GM12878 (cell line): ENCODE measurements around the gene SETBP1. TPM values are rescaled to one million over a fixed set of nuclear protein-coding genes. Genes with fewer than 3 reads are reported as not detected.

ENCODE experiments used
- ATAC-seq: fragments of 200-7000 bp; cut with Tn5 transposase; 3 replicates; pipeline ENCODE4 v1.9.1; 2020; ENCODE audit warnings: mild to moderate bottlenecking, moderate library complexity
- BruUV-seq: library from RNA; stranded (reverse); fragments of 400-500 nt; replicated peaks from 2 replicates; lab custom pipeline; 2021; lab: Mats Ljungman, UMichigan
- CTCF ChIA-PET: fragments of 300-600 bp; sonication (Branson Sonifier 250); formaldehyde crosslinking; extraction: SDS; loops from one replicate; lab custom pipeline; 2021; ENCODE audit warnings: inconsistent platforms; lab: Yijun Ruan, JAX
- POLR2A ChIA-PET: fragments of 350-600 bp; formaldehyde crosslinking; extraction: SDS; loops from one replicate; lab custom pipeline; 2021; ENCODE audit warnings: inconsistent platforms; lab: Charles Lee
- RAD21 ChIA-PET: fragments of 300-600 bp; sonication (Branson Sonifier 250); formaldehyde crosslinking; loops from one replicate; lab custom pipeline; 2023; ENCODE audit warnings: antibody characterized with exemption; ENCODE audit not compliant: unreplicated experiment; lab: Charles Lee
- SMC1A ChIA-PET: fragments of 300-600 bp; sonication (Branson Sonifier 250); formaldehyde crosslinking; loops from one replicate; lab custom pipeline; 2023; ENCODE audit not compliant: unreplicated experiment, uncharacterized antibody; lab: Charles Lee
- DNase-seq: peaks from one replicate; pipeline ENCODE4 v3.0.0-alpha.2; 2011; ENCODE audit warnings: low read depth, low spot score
- FAIRE-seq: peaks from 3 replicates; lab custom pipeline; 2011; peaks lifted over from hg19 to GRCh38; lab: Jason Lieb, UNC
- H2AFZ ChIP-seq: 2 replicates; pipeline ENCODE4 v1.6.0; 2011; ENCODE audit warnings: low read depth, low read length, control low read depth; ENCODE audit not compliant: control insufficient read depth
- H3K27ac ChIP-seq: 2 replicates; pipeline ENCODE4 v1.5.1; 2011; ENCODE audit warnings: control low read depth; ENCODE audit not compliant: control insufficient read depth, insufficient read depth
- H3K27me3 ChIP-seq, 2 experiments: replicated peaks in 1 of 2; 2 replicates each; pipeline versions ENCODE4 v1.6.0 to v1.6.1; 2011; ENCODE audit warnings: low read length in 1 of 2; ENCODE audit not compliant: control insufficient read depth in 2 of 2, insufficient read depth in 2 of 2
- H3K36me3 ChIP-seq, 2 experiments: 2 replicates each; pipeline ENCODE4 v1.5.1; 2011; ENCODE audit warnings: low read length in 1 of 2; ENCODE audit not compliant: control insufficient read depth in 2 of 2, insufficient read depth in 2 of 2
- H3K4me1 ChIP-seq: 2 replicates; pipeline ENCODE4 v1.6.1; 2011; ENCODE audit warnings: mild to moderate bottlenecking, low read length, moderate library complexity, mixed read lengths; ENCODE audit not compliant: control insufficient read depth, insufficient read depth
- H3K4me2 ChIP-seq: 2 replicates; pipeline ENCODE4 v1.6.0; 2011; ENCODE audit warnings: control low read depth; ENCODE audit not compliant: control insufficient read depth, insufficient read depth
- H3K4me3 ChIP-seq: fragments of 200-600 bp; sonication (generic); 2 replicates; pipeline ENCODE4 v1.5.1; 2016
- H3K79me2 ChIP-seq: 2 replicates; pipeline ENCODE4 v1.6.0; 2011; ENCODE audit warnings: low read length; ENCODE audit not compliant: control insufficient read depth, insufficient read depth
- H3K9ac ChIP-seq: 2 replicates; pipeline ENCODE4 v1.8.0; 2011; ENCODE audit warnings: low read length, control low read depth, mixed read lengths; ENCODE audit not compliant: control insufficient read depth, insufficient read depth
- H3K9me3 ChIP-seq: replicated peaks from 3 replicates; pipeline ENCODE4 v1.5.1; 2011; ENCODE audit warnings: mild to moderate bottlenecking, low read length; ENCODE audit not compliant: control insufficient read depth, insufficient read depth
- H4K20me1 ChIP-seq: 2 replicates; pipeline ENCODE4 v1.6.0; 2011; ENCODE audit not compliant: control insufficient read depth, insufficient read depth
- ATF7 ChIP-seq: fragments of 450-650 bp; IDR thresholded peaks from 2 replicates; pipeline ENCODE4 v1.6.1; 2016; ENCODE audit warnings: low read depth, mild to moderate bottlenecking
- BHLHE40 ChIP-seq, 2 experiments: fragments of 450-650 bp in 1 of 2; IDR thresholded peaks; 2 replicates each; pipeline ENCODE4 v1.6.1; 2011 to 2017; ENCODE audit warnings: low read depth in 2 of 2, borderline replicate concordance in 1 of 2, improper control_type of control experiment in 1 of 2, low read length in 1 of 2, mild to moderate bottlenecking in 1 of 2
- JUNB ChIP-seq: IDR thresholded peaks from 2 replicates; pipeline ENCODE4 v1.6.1; 2016; ENCODE audit warnings: antibody characterized with exemption, mild to moderate bottlenecking
- JUND ChIP-seq: IDR thresholded peaks from 2 replicates; pipeline ENCODE4 v1.6.1; 2012; ENCODE audit warnings: low read depth, mild to moderate bottlenecking, low read length, improper control_type of control experiment, moderate library complexity
- YBX1 ChIP-seq: fragments of 450-650 bp; IDR thresholded peaks from 2 replicates; pipeline ENCODE4 v1.6.1; 2016; ENCODE audit warnings: antibody characterized with exemption
- WGBS: methylation state at CpG from one replicate; pipeline ENCODE4 v1.1.6; 2016; ENCODE audit warnings: low lambda C conversion rate; ENCODE audit not compliant: insufficient replicate concordance, insufficient coverage; ENCODE audit errors: missing lambda C conversion rate; 5-methylcytosine and 5-hydroxymethylcytosine counted together
- in situ Hi-C: fragments of 300-500 bp; cut with MboI; formaldehyde crosslinking; loops from 9 replicates; pipeline ENCODE4 v1.14.3; 2018; ENCODE audit warnings: mixed read lengths
- intact Hi-C: fragments of 100-400 bp; cut with micrococcal nuclease; formaldehyde crosslinking; loops from one replicate; pipeline ENCODE4 v1.14.2; 2022; ENCODE audit not compliant: unreplicated experiment
- polyA plus RNA-seq, 11 experiments: library from polyadenylated mRNA; depleted of rRNA in 4 of 11; unstranded in 6 of 11; stranded (reverse) in 5 of 11; fragments of >200 nt; fragmentation: Nextera tagmentation in 4 of 11; fragmentation: Illumina TruSeq in 1 of 11; extraction: Ambion mirVana in 4 of 11; extraction: Trizol in 1 of 11; gene quantifications; 1 replicate in 1 of 11; 2 replicates in 10 of 11; pipeline versions ENCODE4 v1.2.1 to v1.2.3, GENCODE V29; 2011 to 2016; ENCODE audit warnings: inconsistent platforms in 2 of 11, missing spikeins in 2 of 11, low read depth in 1 of 11
- total RNA-seq, 4 experiments: library from RNA; depleted of rRNA in 3 of 4; stranded (reverse); fragments of >200 nt in 3 of 4; fragmentation: Illumina TruSeq in 1 of 4; extraction: Trizol in 1 of 4; gene quantifications; 2 replicates each; pipeline versions ENCODE4 v1.2.1 to v1.2.3, GENCODE V29; 2013 to 2021
- TF ChIP-seq, protein P1 (sequence below): fragments of 450-650 bp; conservative IDR thresholded peaks from 2 replicates; pipeline ENCODE4 v1.6.1; 2017; ENCODE audit warnings: mild to moderate bottlenecking, moderate library complexity

SETBP1 gene
- total and polyA plus RNA-seq, 10 of the 15 experiments (the other 5 are each of a cell fraction or from before 2014, with no cell fraction given): 0.99 to 29.7 (median 8.3) TPM

DNA sequence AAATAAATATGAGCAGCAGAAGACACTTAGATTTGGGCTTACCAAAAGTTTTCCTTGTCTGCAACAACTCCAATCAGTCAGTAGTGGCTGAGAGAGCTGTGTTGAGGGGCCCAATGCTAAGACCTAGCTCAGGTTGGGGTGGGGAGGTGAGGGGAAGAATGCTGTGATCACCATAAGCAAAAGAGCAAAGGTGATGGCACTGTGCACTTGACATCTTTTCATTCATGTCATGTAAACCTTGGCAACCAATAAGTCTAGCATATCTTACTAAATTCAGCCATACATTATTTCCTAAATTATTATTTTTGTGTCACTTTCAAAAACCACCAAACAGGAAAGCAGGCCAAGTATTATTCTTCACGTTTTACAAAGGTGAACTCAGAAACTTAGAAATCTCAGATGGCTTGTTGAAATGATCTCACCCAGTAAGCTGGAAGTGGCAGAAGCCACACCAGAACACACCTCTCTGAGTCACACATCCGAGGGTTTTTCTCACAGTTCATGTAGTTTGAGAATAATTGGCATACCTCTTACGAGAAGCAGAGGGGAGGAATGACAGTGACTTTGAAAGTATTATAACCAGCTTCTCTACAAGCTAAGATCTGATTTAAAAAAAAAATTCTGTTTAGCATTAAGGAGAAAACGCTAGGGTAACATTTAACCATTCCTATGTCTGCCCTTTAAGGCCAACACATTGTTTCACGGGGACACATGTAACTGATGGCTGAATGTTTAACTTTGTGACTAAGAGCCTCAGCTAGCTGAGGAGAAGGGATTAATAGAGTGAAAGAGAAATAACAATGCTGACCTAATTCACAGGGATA is 43.3 kb upstream of the SETBP1 start:
- DNase-seq: no peak
- POLR2A ChIA-PET: interaction anchor here (0.8 kb wide), 1 partner anchor 9 kb away, joined by 5 read pairs; no protein-coding TSS in a partner anchor

More for the DNA sequence above, 43.3 kb upstream of the SETBP1 start:
- Histone ChIP-seq H3K4me1 (peaks cover 5% of the 10 kb centered on the region), H3K4me3 (no peak overlapping the region), H4K20me1 (no peaks in the 10 kb centered on the region), H3K79me2 (no peaks in the 10 kb centered on the region), H3K9me3 (no peaks in the 10 kb centered on the region), H3K4me2 (no peak overlapping the region), H2AFZ (no peak overlapping the region), H3K36me3 (no peaks in the 10 kb centered on the region), H3K27me3 (no peaks in the 10 kb centered on the region; a peak in 1 of 4 replicates), H3K27ac (no peak overlapping the region), H3K9ac (no peak overlapping the region)
- WGBS: 14% methylated on average over 5 of the region's 5 CpGs
- peak; percentile 89 for ATAC-seq
- no TSS peak for BruUV-seq
- ChIA-PET CTCF (interaction anchor here (2.1 kb wide), 1 partner anchor 8 kb away, joined by 6 read pairs; no protein-coding TSS in a partner anchor), RAD21 (interaction anchor here (0.7 to 1.3 kb wide), 3 partner anchors 8 to 47 kb away, joined by 3 to 7 read pairs (median 5); no protein-coding TSS in a partner anchor), SMC1A (interaction anchor here (0.8 to 1.2 kb wide), 3 partner anchors 9 to 183 kb away, joined by 3 to 9 read pairs (median 3); no protein-coding TSS in a partner anchor)
- TF ChIP-seq ATF7 (peak; percentile 65; the same call in 1 of the 2 replicates), JUND (no peak), YBX1 (no peak), JUNB (peak; percentile 22; the same call in 1 of the 2 replicates), BHLHE40 (IDR thresholded peaks at IDR 0.05; ENCODE audit: borderline replicate concordance in 1 of 2, low read depth in 2 of 2, low read length in 1 of 2) (peak in 1 of 2 experiments; percentile 19; a peak in 1 of 4 replicates)
- TF ChIP-seq, protein P1, sequence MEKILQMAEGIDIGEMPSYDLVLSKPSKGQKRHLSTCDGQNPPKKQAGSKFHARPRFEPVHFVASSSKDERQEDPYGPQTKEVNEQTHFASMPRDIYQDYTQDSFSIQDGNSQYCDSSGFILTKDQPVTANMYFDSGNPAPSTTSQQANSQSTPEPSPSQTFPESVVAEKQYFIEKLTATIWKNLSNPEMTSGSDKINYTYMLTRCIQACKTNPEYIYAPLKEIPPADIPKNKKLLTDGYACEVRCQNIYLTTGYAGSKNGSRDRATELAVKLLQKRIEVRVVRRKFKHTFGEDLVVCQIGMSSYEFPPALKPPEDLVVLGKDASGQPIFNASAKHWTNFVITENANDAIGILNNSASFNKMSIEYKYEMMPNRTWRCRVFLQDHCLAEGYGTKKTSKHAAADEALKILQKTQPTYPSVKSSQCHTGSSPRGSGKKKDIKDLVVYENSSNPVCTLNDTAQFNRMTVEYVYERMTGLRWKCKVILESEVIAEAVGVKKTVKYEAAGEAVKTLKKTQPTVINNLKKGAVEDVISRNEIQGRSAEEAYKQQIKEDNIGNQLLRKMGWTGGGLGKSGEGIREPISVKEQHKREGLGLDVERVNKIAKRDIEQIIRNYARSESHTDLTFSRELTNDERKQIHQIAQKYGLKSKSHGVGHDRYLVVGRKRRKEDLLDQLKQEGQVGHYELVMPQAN: no peak
- in situ Hi-C loops (no loop called here), intact Hi-C loops (no loop called here)
- FAIRE-seq: no peak
